Keratinocyte (primary cell): ENCODE data around the gene CTNND2.

Source experiments
- EZH2 ChIP-seq: IDR thresholded peaks from one replicate; pipeline ENCODE4 v1.6.1; 2012; ENCODE audit warnings: inconsistent platforms, mild to moderate bottlenecking, low read length, moderate library complexity
- TF ChIP-seq, protein P1 (sequence below), 3 experiments: IDR thresholded peaks in 1 of 3; conservative IDR thresholded peaks in 1 of 3; optimal IDR thresholded peaks in 1 of 3; 2 replicates in 2 of 3; 3 replicates in 1 of 3; pipeline versions ENCODE3 to v1.5.1; 2011; ENCODE audit warnings: low read length in 3 of 3, mild to moderate bottlenecking in 3 of 3, moderate library complexity in 2 of 3, control low read depth in 1 of 3, inconsistent platforms in 1 of 3; ENCODE audit not compliant: insufficient read depth in 2 of 3; ENCODE audit errors: extremely low read depth in 1 of 3

DNA sequence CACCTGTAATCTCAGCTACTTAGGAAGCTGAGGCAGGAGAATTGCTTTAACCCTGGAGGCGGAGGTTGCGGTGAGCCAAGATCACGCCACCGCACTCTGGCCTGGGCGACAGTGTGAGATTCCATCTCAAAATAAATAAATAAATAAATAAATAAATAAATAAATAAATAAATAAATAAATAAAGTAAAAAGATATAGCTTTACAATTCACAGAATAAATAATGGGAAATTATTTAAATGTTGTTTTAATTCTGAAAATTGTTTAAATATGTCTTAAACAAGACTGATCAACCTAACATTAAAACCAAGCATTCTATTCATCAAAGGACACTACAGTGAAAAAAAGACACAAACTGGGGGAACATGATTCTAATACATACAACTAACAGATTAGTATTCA, 357.1 kb downstream of the CTNND2 start:
- TF ChIP-seq EZH2 = no peak
- TF ChIP-seq, protein P1, sequence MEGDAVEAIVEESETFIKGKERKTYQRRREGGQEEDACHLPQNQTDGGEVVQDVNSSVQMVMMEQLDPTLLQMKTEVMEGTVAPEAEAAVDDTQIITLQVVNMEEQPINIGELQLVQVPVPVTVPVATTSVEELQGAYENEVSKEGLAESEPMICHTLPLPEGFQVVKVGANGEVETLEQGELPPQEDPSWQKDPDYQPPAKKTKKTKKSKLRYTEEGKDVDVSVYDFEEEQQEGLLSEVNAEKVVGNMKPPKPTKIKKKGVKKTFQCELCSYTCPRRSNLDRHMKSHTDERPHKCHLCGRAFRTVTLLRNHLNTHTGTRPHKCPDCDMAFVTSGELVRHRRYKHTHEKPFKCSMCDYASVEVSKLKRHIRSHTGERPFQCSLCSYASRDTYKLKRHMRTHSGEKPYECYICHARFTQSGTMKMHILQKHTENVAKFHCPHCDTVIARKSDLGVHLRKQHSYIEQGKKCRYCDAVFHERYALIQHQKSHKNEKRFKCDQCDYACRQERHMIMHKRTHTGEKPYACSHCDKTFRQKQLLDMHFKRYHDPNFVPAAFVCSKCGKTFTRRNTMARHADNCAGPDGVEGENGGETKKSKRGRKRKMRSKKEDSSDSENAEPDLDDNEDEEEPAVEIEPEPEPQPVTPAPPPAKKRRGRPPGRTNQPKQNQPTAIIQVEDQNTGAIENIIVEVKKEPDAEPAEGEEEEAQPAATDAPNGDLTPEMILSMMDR (optimal IDR thresholded peaks at IDR 0.05 in 1 of 3, IDR thresholded peaks at IDR 0.05 in 1 of 3, conservative IDR thresholded peaks at IDR 0.05 in 1 of 3; ENCODE audit: extremely low read depth in 1 of 3, insufficient read depth in 2 of 3, low read length in 3 of 3) = no peak
